Erythroblast (primary cell): Measurements from ENCODE around the gene FAM200A.

Experiments used
- GATA1 ChIP-seq: IDR thresholded peaks from 2 replicates; pipeline ENCODE4 v1.6.1; 2011; ENCODE audit warnings: low read depth, mild to moderate bottlenecking, control low read depth, low read length, moderate library complexity
- POLR2A ChIP-seq: IDR thresholded peaks from 2 replicates; pipeline ENCODE4 v1.6.1; 2011; ENCODE audit warnings: mild to moderate bottlenecking, low read length

GRCh38 chr7:99594948-99595745 is 43.2 kb upstream of the FAM200A start:
- TF ChIP-seq POLR2A (no peak), GATA1 (no peak)
